HepG2 (cell line): ENCODE measurements around the gene CRADD. TPM values are rescaled to one million over a fixed set of nuclear protein-coding genes. Genes with fewer than 3 reads are reported as not detected.

Experiments used
- FOSL2 ChIP-seq: sonication (generic); formaldehyde crosslinking; IDR thresholded peaks from 2 replicates; pipeline ENCODE4 v1.4.0; 2020; ENCODE audit warnings: missing genetic modification reagents
- KDM1A ChIP-seq: IDR thresholded peaks from 2 replicates; pipeline ENCODE4 v1.6.1; 2016; ENCODE audit warnings: missing compliant biosample characterization
- MTA1 ChIP-seq: sonication (generic); formaldehyde crosslinking; IDR thresholded peaks from 2 replicates; pipeline ENCODE4 v1.4.0; 2020; ENCODE audit warnings: missing genetic modification reagents, mild to moderate bottlenecking, borderline replicate concordance
- NR2F6 ChIP-seq, 2 experiments: IDR thresholded peaks; 2 replicates each; pipeline ENCODE4 v1.6.1; 2016; ENCODE audit warnings: antibody characterized with exemption in 1 of 2, mild to moderate bottlenecking in 1 of 2
- REL ChIP-seq: sonication (generic); formaldehyde crosslinking; conservative IDR thresholded peaks from 2 replicates; pipeline ENCODE4 v1.8.0; 2022; ENCODE audit warnings: mild to moderate bottlenecking, missing genetic modification reagents, moderate library complexity
- RFX5 ChIP-seq: IDR thresholded peaks from 2 replicates; pipeline ENCODE4 v1.6.1; 2011; ENCODE audit warnings: low read depth, low read length, improper control_type of control experiment
- SNRNP70 ChIP-seq: fragments of 200-400 bp; formaldehyde crosslinking; IDR thresholded peaks from 2 replicates; pipeline ENCODE4 v1.6.1; 2017; ENCODE audit warnings: mild to moderate bottlenecking, low read depth, low read length, moderate library complexity
- ZBTB3 ChIP-seq: sonication (generic); formaldehyde crosslinking; IDR thresholded peaks from 2 replicates; pipeline ENCODE4 v1.4.0; 2020; ENCODE audit warnings: low read depth, mild to moderate bottlenecking, moderate library complexity, missing genetic modification reagents, borderline replicate concordance
- ZHX1 ChIP-seq: sonication (generic); formaldehyde crosslinking; IDR thresholded peaks from 2 replicates; pipeline ENCODE4 v1.8.1; 2022; ENCODE audit warnings: low read depth, mild to moderate bottlenecking, missing genetic modification reagents
- ZNF556 ChIP-seq: sonication (generic); formaldehyde crosslinking; IDR thresholded peaks from 2 replicates; pipeline ENCODE4 v1.4.0; 2020; ENCODE audit warnings: mild to moderate bottlenecking, missing genetic modification reagents, borderline replicate concordance
- ZNF567 ChIP-seq: sonication (generic); formaldehyde crosslinking; IDR thresholded peaks from 2 replicates; pipeline ENCODE4 v1.8.1; 2023; ENCODE audit warnings: mild to moderate bottlenecking, missing genetic modification reagents, borderline replicate concordance
- ZNF780A ChIP-seq: sonication (generic); formaldehyde crosslinking; IDR thresholded peaks from 2 replicates; pipeline ENCODE4 v1.8.0; 2022; ENCODE audit warnings: mild to moderate bottlenecking, missing genetic modification reagents, moderate library complexity
- ZSCAN29 ChIP-seq: sonication (generic); formaldehyde crosslinking; conservative IDR thresholded peaks from 2 replicates; pipeline ENCODE4 v1.4.0; 2020; ENCODE audit warnings: mild to moderate bottlenecking, missing genetic modification reagents
- polyA plus RNA-seq, 8 experiments: library from polyadenylated mRNA; depleted of rRNA in 3 of 8; stranded (reverse) in 7 of 8; unstranded in 1 of 8; fragments of >200 nt; fragmentation: Illumina TruSeq in 4 of 8; extraction: Trizol in 4 of 8; gene quantifications; 2 replicates each; pipeline versions ENCODE4 v1.2.1 to v1.2.3, GENCODE V29; 2011 to 2016; ENCODE audit warnings: low read depth in 4 of 8, missing spikeins in 1 of 8, mixed read lengths in 1 of 8; ENCODE audit not compliant: insufficient read depth in 1 of 8
- total RNA-seq, 5 experiments: library from RNA; depleted of rRNA; stranded (reverse); fragments of >200 nt; fragmentation: Illumina TruSeq; extraction: Trizol; gene quantifications; 2 replicates each; pipeline ENCODE4 v1.2.3, GENCODE V29; 2016; ENCODE audit warnings: low read depth in 1 of 5
- TF ChIP-seq, protein P1 (sequence below): sonication (generic); formaldehyde crosslinking; IDR thresholded peaks from 2 replicates; pipeline ENCODE4 v1.4.0; 2020; ENCODE audit warnings: mild to moderate bottlenecking, missing genetic modification reagents
- TF ChIP-seq, protein P2 (sequence below): sonication (generic); formaldehyde crosslinking; IDR thresholded peaks from 2 replicates; pipeline ENCODE4 v1.8.0; 2022; ENCODE audit warnings: mild to moderate bottlenecking, missing genetic modification reagents
- TF ChIP-seq, protein P3 (sequence below): sonication (generic); formaldehyde crosslinking; IDR thresholded peaks from 2 replicates; pipeline ENCODE4 v1.4.0; 2020; ENCODE audit warnings: missing genetic modification reagents

The CRADD gene
- total and polyA plus RNA-seq, 2 of the 13 experiments (the other 11 are each of a cell fraction or from before 2014, with no cell fraction given): 12.4 to 18.8 TPM

DNA sequence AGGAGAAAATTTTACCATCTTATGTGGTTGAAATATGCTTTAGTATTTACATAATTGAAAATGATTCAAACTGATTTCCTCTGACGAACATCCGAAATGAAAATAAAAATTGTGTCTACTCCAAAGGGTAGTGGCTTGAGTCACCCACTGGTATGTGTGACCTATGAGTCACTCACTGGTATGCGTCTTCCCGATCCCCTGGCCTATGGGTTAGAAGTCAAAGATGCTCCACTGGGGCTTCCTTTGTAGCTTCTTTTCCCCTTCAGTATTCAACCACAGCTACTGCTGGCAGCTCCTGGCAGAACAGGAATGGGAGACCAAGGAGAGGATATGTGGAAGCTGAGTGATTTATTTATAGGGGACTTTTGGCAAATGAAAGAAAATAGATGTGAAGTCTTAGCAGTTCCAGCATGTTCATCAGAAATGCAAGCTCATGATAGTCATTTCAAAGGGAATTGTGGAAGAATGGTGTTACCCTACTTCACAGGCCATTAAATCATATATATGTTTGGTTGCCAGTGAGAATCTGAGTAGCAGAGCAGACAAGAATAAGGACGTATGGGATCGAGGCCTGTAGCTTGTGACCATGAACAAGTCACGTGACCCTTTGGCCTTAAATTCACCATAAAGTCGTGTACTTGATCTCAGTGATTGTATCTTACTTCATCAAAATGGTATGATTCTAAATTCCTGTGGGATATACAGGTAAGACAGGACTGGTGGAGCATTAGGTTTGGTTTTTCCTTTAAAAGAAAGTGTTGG, 108.3 kb downstream of the CRADD start (continued):
- TF ChIP-seq, protein P1, sequence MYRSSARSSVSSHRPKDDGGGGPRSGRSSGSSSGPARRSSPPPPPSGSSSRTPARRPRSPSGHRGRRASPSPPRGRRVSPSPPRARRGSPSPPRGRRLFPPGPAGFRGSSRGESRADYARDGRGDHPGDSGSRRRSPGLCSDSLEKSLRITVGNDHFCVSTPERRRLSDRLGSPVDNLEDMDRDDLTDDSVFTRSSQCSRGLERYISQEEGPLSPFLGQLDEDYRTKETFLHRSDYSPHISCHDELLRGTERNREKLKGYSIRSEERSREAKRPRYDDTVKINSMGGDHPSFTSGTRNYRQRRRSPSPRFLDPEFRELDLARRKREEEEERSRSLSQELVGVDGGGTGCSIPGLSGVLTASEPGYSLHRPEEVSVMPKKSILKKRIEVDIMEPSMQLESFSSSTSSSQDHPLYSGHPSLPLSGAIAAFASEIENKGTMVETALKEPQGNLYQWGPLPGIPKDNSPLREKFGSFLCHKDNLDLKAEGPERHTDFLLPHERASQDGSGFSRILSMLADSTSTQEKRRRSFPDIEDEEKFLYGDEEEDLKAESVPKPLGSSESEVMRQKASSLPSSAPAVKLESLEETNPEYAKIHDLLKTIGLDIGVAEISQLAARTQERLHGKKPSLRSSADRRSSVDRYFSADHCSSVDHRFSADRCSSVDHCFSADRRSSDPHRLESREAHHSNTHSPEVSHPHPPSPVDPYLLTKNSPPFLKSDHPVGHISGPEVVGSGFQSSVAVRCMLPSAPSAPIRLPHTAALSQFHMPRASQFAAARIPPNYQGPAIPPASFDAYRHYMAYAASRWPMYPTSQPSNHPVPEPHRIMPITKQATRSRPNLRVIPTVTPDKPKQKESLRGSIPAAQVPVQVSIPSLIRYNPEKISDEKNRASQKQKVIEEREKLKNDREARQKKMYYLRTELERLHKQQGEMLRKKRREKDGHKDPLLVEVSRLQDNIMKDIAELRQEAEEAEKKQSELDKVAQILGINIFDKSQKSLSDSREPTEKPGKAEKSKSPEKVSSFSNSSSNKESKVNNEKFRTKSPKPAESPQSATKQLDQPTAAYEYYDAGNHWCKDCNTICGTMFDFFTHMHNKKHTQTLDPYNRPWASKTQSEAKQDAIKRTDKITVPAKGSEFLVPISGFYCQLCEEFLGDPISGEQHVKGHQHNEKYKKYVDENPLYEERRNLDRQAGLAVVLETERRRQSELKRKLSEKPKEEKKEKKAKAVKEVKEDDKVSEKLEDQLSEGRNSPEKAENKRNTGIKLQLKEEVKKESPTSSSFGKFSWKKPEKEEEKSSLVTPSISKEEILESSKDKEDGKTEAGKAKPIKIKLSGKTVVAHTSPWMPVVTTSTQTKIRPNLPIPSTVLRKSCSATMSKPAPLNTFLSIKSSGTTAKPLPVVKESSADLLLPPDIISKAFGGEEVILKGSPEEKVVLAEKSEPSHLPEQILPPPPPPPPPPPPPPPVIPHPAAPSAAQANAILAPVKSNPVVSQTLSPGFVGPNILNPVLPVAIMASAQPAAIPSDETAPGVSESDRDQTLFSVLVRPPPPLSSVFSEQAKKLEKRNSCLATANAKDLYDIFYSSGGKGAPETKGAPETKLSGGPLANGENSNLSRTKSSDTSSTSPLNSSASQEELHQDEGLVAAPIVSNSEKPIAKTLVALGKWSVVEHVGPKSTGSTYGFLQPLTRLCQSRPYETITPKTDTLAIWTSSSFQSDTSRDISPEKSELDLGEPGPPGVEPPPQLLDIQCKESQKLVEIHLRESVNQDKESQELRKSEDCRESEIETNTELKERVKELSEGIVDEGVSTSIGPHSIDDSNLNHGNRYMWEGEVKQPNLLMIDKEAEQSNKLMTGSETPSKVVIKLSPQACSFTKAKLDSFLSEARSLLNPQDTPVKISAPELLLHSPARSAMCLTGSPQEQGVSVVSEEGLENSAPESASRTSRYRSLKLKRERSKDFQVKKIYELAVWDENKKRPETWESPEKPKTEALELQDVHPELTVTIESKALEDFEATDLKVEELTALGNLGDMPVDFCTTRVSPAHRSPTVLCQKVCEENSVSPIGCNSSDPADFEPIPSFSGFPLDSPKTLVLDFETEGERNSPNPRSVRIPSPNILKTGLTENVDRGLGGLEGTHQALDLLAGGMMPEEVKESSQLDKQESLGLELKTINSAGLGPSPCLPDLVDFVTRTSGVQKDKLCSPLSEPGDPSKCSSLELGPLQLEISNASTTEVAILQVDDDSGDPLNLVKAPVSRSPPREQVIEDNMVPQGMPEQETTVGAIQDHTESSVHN (CRISPR knock-in tag): no peak
- TF ChIP-seq ZSCAN29 (CRISPR knock-in tag) (no peak), MTA1 (no peak), NR2F6 (IDR thresholded peaks at IDR 0.05) (peak; percentile 43; the same call in 1 of the 2 replicates), NR2F6 (CRISPR knock-in tag; IDR thresholded peaks at IDR 0.05) (0 out of 2 replicates have a peak, but pooled peaks have one; percentile 33), ZHX1 (CRISPR knock-in tag) (no peak), ZNF556 (CRISPR knock-in tag) (no peak), ZNF780A (CRISPR knock-in tag) (no peak), RFX5 (no peak), ZBTB3 (no peak), ZNF567 (CRISPR knock-in tag) (no peak), KDM1A (CRISPR knock-in tag) (0 out of 2 replicates have a peak, but pooled peaks have one; percentile 34), SNRNP70 (no peak), REL (CRISPR knock-in tag) (no peak), FOSL2 (peak; percentile 97)
- TF ChIP-seq, protein P2, sequence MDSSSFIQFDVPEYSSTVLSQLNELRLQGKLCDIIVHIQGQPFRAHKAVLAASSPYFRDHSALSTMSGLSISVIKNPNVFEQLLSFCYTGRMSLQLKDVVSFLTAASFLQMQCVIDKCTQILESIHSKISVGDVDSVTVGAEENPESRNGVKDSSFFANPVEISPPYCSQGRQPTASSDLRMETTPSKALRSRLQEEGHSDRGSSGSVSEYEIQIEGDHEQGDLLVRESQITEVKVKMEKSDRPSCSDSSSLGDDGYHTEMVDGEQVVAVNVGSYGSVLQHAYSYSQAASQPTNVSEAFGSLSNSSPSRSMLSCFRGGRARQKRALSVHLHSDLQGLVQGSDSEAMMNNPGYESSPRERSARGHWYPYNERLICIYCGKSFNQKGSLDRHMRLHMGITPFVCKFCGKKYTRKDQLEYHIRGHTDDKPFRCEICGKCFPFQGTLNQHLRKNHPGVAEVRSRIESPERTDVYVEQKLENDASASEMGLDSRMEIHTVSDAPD: no peak
- TF ChIP-seq, protein P3, sequence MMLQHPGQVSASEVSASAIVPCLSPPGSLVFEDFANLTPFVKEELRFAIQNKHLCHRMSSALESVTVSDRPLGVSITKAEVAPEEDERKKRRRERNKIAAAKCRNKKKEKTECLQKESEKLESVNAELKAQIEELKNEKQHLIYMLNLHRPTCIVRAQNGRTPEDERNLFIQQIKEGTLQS (CRISPR knock-in tag): peak; percentile 86
